Measurements from ENCODE around the gene SEPTIN14. TPM values are rescaled to one million over a fixed set of nuclear protein-coding genes. Genes with fewer than 3 reads are reported as not detected.
"Not testable (repeated sequence)": the region's sequence is repeated elsewhere in the genome, so short reads cannot be mapped to it uniquely, and the experiment has no call there.

SEPTIN14 gene
- total RNA-seq (not detected), polyA plus RNA-seq (not detected)
- long read RNA-seq, donor 1 = 0 reads
- long read RNA-seq, donor 2 = 0 reads
- long read RNA-seq, donor 3 = 0 reads
- long read RNA-seq, donor 4 = 0 reads
- long read RNA-seq, donor 5 = 0 reads
- long read RNA-seq, donor 6 = 0 reads
- long read RNA-seq, donor 7 = 0 reads
- long read RNA-seq, donor 8 = 0 reads
- long read RNA-seq, donor 9 = 0 reads
- long read RNA-seq, donor 10 = 0 reads

GRCh38 chr7:55862652-55863051 lies at the start of gene SEPTIN14:
TSS of gene SEPTIN14 (minus strand) at chr7:55862752. CDS start at chr7:55861996, 756 bp downstream.
- H3K27me3 ChIP-seq; H3K36me3 ChIP-seq; DNase-seq; intact Hi-C loops (cut with DNase I; ENCODE audit: low total_unique reads); H3K4me3 ChIP-seq; H3K9me3 ChIP-seq; H3K27ac ChIP-seq; H3K4me1 ChIP-seq: not testable (repeated sequence)
- WGBS, 5 donors = 70 to 77% (median 73%) methylated on average over 2 of the region's 2 CpGs

GRCh38 chr7:55903985-55904759 lies 41.6 kb upstream of the SEPTIN14 start:
- peaks cover 0 to 7% (median 0%) of the 10 kb centered on the region in 4 donors for H3K9me3 ChIP-seq
- H3K27ac ChIP-seq = no peak overlapping the region
- 73 to 94% (median 83%) methylated on average over 2 to 8 of the region's 8 CpGs for WGBS, 5 donors
- H3K4me1 ChIP-seq = no peaks in the 10 kb centered on the region
- no peaks in the 10 kb centered on the region for H3K27me3 ChIP-seq
- no peak for TF ChIP-seq CTCF (IDR thresholded peaks at IDR 0.05)
- TF ChIP-seq EP300 (IDR thresholded peaks at IDR 0.05) = no peak
- TF ChIP-seq POLR2A (IDR thresholded peaks at IDR 0.05) = no peak
- TF ChIP-seq POLR2AphosphoS5 (IDR thresholded peaks at IDR 0.05) = no peak
- DNase-seq = no peak
- intact Hi-C loops (cut with DNase I; ENCODE audit: low total_unique reads) = no loop called here
- peaks cover 0 to 28% (median 18%) of the 10 kb centered on the region in 4 donors for H3K36me3 ChIP-seq
- H3K4me3 ChIP-seq = no peak overlapping the region

GRCh38 chr7:55901059-55901458 lies 38.5 kb upstream of the SEPTIN14 start:
- intact Hi-C loops (cut with DNase I; ENCODE audit: low total_unique reads) = not testable (repeated sequence)

GRCh38 chr7:55898287-55898686 lies 35.7 kb upstream of the SEPTIN14 start:
- TF ChIP-seq CTCF (IDR thresholded peaks at IDR 0.05) = no peak
- no peak for TF ChIP-seq POLR2AphosphoS5 (IDR thresholded peaks at IDR 0.05)
- no peak for TF ChIP-seq POLR2A (IDR thresholded peaks at IDR 0.05)
- no peak for TF ChIP-seq EP300 (IDR thresholded peaks at IDR 0.05)
- no peak for DNase-seq
- Histone ChIP-seq H3K4me3 (no peak overlapping the region), H3K4me1 (no peaks in the 10 kb centered on the region), H3K27me3 (no peaks in the 10 kb centered on the region), H3K36me3 (peaks cover 0 to 14% (median 9%) of the 10 kb centered on the region in 4 donors), H3K27ac (no peak overlapping the region), H3K9me3 (no peaks in the 10 kb centered on the region)
- intact Hi-C loops (cut with DNase I; ENCODE audit: low total_unique reads) = no loop called here
- 86 to 93% (median 91%) methylated on average over 4 of the region's 4 CpGs for WGBS, 5 donors

More at GRCh38 chr7:55901059-55901458, 38.5 kb upstream of the SEPTIN14 start:
- H3K27ac ChIP-seq, H3K4me1 ChIP-seq, H3K9me3 ChIP-seq, H3K27me3 ChIP-seq, DNase-seq, H3K4me3 ChIP-seq: not testable (repeated sequence)
- peaks cover 0 to 14% (median 10%) of the 10 kb centered on the region in 4 donors for H3K36me3 ChIP-seq
- WGBS, 5 donors = 92 to 100% (median 97%) methylated on average over 1 of the region's 1 CpG

- TF ChIP-seq CTCF (IDR thresholded peaks at IDR 0.05) (no peak), POLR2A (IDR thresholded peaks at IDR 0.05) (no peak), POLR2AphosphoS5 (IDR thresholded peaks at IDR 0.05) (no peak), EP300 (IDR thresholded peaks at IDR 0.05) (no peak)
- 92 to 97% (median 96%) methylated on average over 4 of the region's 4 CpGs for WGBS, 5 donors
- Histone ChIP-seq H3K36me3 (no peaks in the 10 kb centered on the region), H3K4me1 (no peaks in the 10 kb centered on the region), H3K9me3 (no peaks in the 10 kb centered on the region), H3K27me3 (no peaks in the 10 kb centered on the region), H3K4me3 (no peak overlapping the region), H3K27ac (no peak overlapping the region)
- no peak for DNase-seq
- intact Hi-C loops (cut with DNase I; ENCODE audit: low total_unique reads) = no loop called here
Measured at GRCh38 chr7:55895021-55895420, 32.5 kb upstream of the SEPTIN14 start.
